ENCODE data around the gene LRMDA.

GRCh38 chr10:75525067-75525466 lies 93.6 kb downstream of the LRMDA start:
- TF ChIP-seq CTCF (IDR thresholded peaks at IDR 0.05) = no peak
- no peak for TF ChIP-seq POLR2A (IDR thresholded peaks at IDR 0.05)
